GM23338 (cell line): ENCODE results near the gene AMOTL1. TPM values are rescaled to one million over a fixed set of nuclear protein-coding genes. Genes with fewer than 3 reads are reported as not detected.
A peak's percentile ranks its signal among the peaks of the same experiment; 100 is the strongest.

Experiments used
- ATAC-seq: fragments of 200-7000 bp; cut with Tn5 transposase; 3 replicates; pipeline ENCODE4 v1.9.1; 2020
- DNase-seq: peaks from one replicate; pipeline ENCODE4 v3.0.0-alpha.2; 2015; ENCODE audit warnings: low spot score
- H2AFZ ChIP-seq: fragments of 200-600 bp; sonication (generic); 2 replicates; pipeline ENCODE4 v1.8.0; 2016; ENCODE audit warnings: antibody characterized with exemption, mild to moderate bottlenecking, moderate library complexity
- H3F3A ChIP-seq: fragments of 200-600 bp; sonication (generic); replicated peaks from 2 replicates; pipeline ENCODE4 v1.8.0; 2017; ENCODE audit warnings: antibody characterized with exemption, mixed run types, low read depth
- H3K27ac ChIP-seq: fragments of 200-600 bp; sonication (generic); 2 replicates; pipeline ENCODE4 v1.6.1; 2016; ENCODE audit warnings: low read depth
- H3K27me3 ChIP-seq: fragments of 200-600 bp; sonication (generic); 2 replicates; pipeline ENCODE4 v1.8.0; 2016; ENCODE audit warnings: mild to moderate bottlenecking, mixed run types, moderate library complexity; ENCODE audit not compliant: insufficient read depth
- H3K36me3 ChIP-seq: fragments of 200-600 bp; sonication (generic); 2 replicates; pipeline ENCODE4 v1.8.0; 2016; ENCODE audit warnings: mild to moderate bottlenecking; ENCODE audit not compliant: insufficient read depth
- H3K4me1 ChIP-seq: fragments of 200-600 bp; sonication (generic); 2 replicates; pipeline ENCODE4 v1.8.0; 2016; ENCODE audit warnings: mild to moderate bottlenecking, moderate library complexity; ENCODE audit not compliant: insufficient read depth
- H3K4me2 ChIP-seq: fragments of 200-600 bp; sonication (generic); 2 replicates; pipeline ENCODE4 v1.7.1; 2017; ENCODE audit warnings: mixed run types
- H3K4me3 ChIP-seq: fragments of 200-600 bp; sonication (generic); 2 replicates; pipeline ENCODE4 v1.6.1; 2016; ENCODE audit warnings: mixed run types
- H3K79me2 ChIP-seq: fragments of 200-600 bp; sonication (generic); replicated peaks from 2 replicates; pipeline ENCODE4 v1.8.0; 2017; ENCODE audit warnings: mild to moderate bottlenecking; ENCODE audit not compliant: insufficient read depth
- H3K9me2 ChIP-seq: fragments of 200-600 bp; sonication (generic); 2 replicates; pipeline ENCODE4 v1.8.0; 2017; ENCODE audit not compliant: insufficient read depth
- H4K20me1 ChIP-seq: fragments of 200-600 bp; sonication (generic); replicated peaks from 2 replicates; pipeline ENCODE4 v1.8.0; 2017; ENCODE audit warnings: mild to moderate bottlenecking; ENCODE audit not compliant: insufficient read depth
- H3K27ac Mint-ChIP-seq: 2 replicates; pipeline ENCODE4 v1.8.0; 2020; ENCODE audit warnings: inconsistent platforms, mild to moderate bottlenecking, moderate library complexity, mixed read lengths
- H3K27me3 Mint-ChIP-seq: 3 replicates; pipeline ENCODE4 v1.8.0; 2022; ENCODE audit warnings: low read depth, mild to moderate bottlenecking, moderate library complexity, mixed read lengths, inconsistent platforms; ENCODE audit not compliant: insufficient read depth, poor library complexity
- H3K36me3 Mint-ChIP-seq: 3 replicates; pipeline ENCODE4 v1.8.0; 2021; ENCODE audit warnings: low read depth, mild to moderate bottlenecking, inconsistent platforms, moderate library complexity, mixed read lengths
- H3K4me1 Mint-ChIP-seq: 3 replicates; pipeline ENCODE4 v1.8.0; 2020; ENCODE audit warnings: mild to moderate bottlenecking, inconsistent platforms, mixed read lengths
- H3K4me3 Mint-ChIP-seq: 3 replicates; pipeline ENCODE4 v1.8.0; 2021; ENCODE audit warnings: moderate library complexity, mild to moderate bottlenecking, inconsistent platforms, mixed read lengths
- H3K9me3 Mint-ChIP-seq: 3 replicates; pipeline ENCODE4 v1.8.0; 2020; ENCODE audit warnings: moderate library complexity, mild to moderate bottlenecking, inconsistent platforms, mixed read lengths
- CTCF ChIP-seq, 2 experiments: fragments of 200-600 bp in 1 of 2; sonication (generic) in 1 of 2; conservative IDR thresholded peaks; 2 replicates each; pipeline versions ENCODE4 v1.5.1 to v1.6.1; 2016 to 2017; ENCODE audit warnings: antibody characterized with exemption in 2 of 2, low read depth in 2 of 2, mild to moderate bottlenecking in 2 of 2, moderate library complexity in 1 of 2
- ETS1 ChIP-seq: IDR thresholded peaks from 2 replicates; pipeline ENCODE4 v1.6.1; 2016; ENCODE audit warnings: antibody characterized with exemption
- REST ChIP-seq: IDR thresholded peaks from one replicate; pipeline ENCODE4 v1.6.1; 2018; ENCODE audit warnings: antibody characterized with exemption; ENCODE audit not compliant: unreplicated experiment
- ZNF114 ChIP-seq: fragments of 250-450 bp; sonication (Bioruptor Pico); IDR thresholded peaks from 2 replicates; pipeline ENCODE4 v1.5.0; 2020; ENCODE audit warnings: mild to moderate bottlenecking, moderate library complexity
- ZNF462 ChIP-seq: fragments of 250-450 bp; sonication (Bioruptor Pico); IDR thresholded peaks from 2 replicates; pipeline ENCODE4 v1.5.0; 2020; ENCODE audit warnings: mild to moderate bottlenecking, moderate library complexity
- polyA plus RNA-seq: library from polyadenylated mRNA; unstranded; fragments of >200 nt; fragmentation: Nextera tagmentation; extraction: Ambion mirVana; gene quantifications from 2 replicates; pipeline ENCODE4 v1.2.1, GENCODE V29; 2016
- total RNA-seq: library from RNA; depleted of rRNA; stranded (reverse); fragments of >200 nt; shearing (Covaris generic); gene quantifications from 2 replicates; pipeline ENCODE4 v1.2.3, GENCODE V29; 2014

The AMOTL1 gene
- total and polyA plus RNA-seq, 2 experiments from 2014 or later = 4.3 to 18.7 TPM

- no peak overlapping the region for H3K4me2 ChIP-seq
- Mint-ChIP-seq H3K27me3 (peaks cover 8% of the 10 kb centered on the region), H3K27ac (no peak overlapping the region), H3K4me3 (no peak overlapping the region), H3K9me3 (no peaks in the 10 kb centered on the region), H3K36me3 (peaks cover 84% of the 10 kb centered on the region), H3K4me1 (peaks cover 16% of the 10 kb centered on the region; the same call in 2 of the 3 replicates)
- ATAC-seq = peak; percentile 25; the same call in 1 of the 3 replicates
- no peak for TF ChIP-seq REST
- TF ChIP-seq CTCF (conservative IDR thresholded peaks at IDR 0.05; ENCODE audit: low read depth in 2 of 2) = no peak
- no peak for TF ChIP-seq ZNF462 (CRISPR knock-in tag)
- TF ChIP-seq ETS1 = no peak
- TF ChIP-seq ZNF114 = no peak
- H3K27me3 ChIP-seq = no peaks in the 10 kb centered on the region
- peaks cover 4% of the 10 kb centered on the region; the same call in 1 of the 2 replicates for H3K4me1 ChIP-seq
- no peak overlapping the region for H3K4me3 ChIP-seq
- H3K36me3 ChIP-seq = no peaks in the 10 kb centered on the region; the same call in 1 of the 2 replicates
- no peaks in the 10 kb centered on the region for H4K20me1 ChIP-seq
- H2AFZ ChIP-seq = no peak overlapping the region
- no peaks in the 10 kb centered on the region for H3K79me2 ChIP-seq
- no peaks in the 10 kb centered on the region for H3K9me2 ChIP-seq
- H3F3A ChIP-seq = no peaks in the 10 kb centered on the region
- DNase-seq = no peak
- H3K27ac ChIP-seq = no peak overlapping the region
These were observed 100.3 kb downstream of the AMOTL1 start for GRCh38 chr11:94868468-94868867.
